ENCODE results near the gene TNFRSF18.

GRCh38 chr1:1164361-1164700 lies 42.1 kb downstream of the TNFRSF18 start:
- TF ChIP-seq CTCF (conservative IDR thresholded peaks at IDR 0.05; ENCODE audit: low read length) (no peak), EZH2phosphoT487 (IDR thresholded peaks at IDR 0.05; ENCODE audit: borderline replicate concordance, low read depth, low read length) (no peak)

All from OCI-LY7 (cell line).